GM19468 (cell line): ENCODE results near the gene EYS.

Experiments
- ATAC-seq: cut with Tn5 transposase; IDR thresholded peaks from one replicate; pipeline ENCODE4 v1.9.1; 2021; ENCODE audit warnings: mild to moderate bottlenecking, moderate library complexity, moderate number of reproducible peaks; ENCODE audit not compliant: unreplicated experiment; ENCODE audit errors: extremely low read depth

EYS gene

GRCh38 chr6:64782877-64783276 lies 924.1 kb downstream of the EYS start:
- ATAC-seq, result no peak

- no peak for ATAC-seq
Measured at GRCh38 chr6:64777941-64778785, 928.9 kb downstream of the EYS start.

- no peak for ATAC-seq
Measured at GRCh38 chr6:64776359-64776758, 930.7 kb downstream of the EYS start.

- no peak for ATAC-seq
Measured at GRCh38 chr6:64774881-64775280, 932.1 kb downstream of the EYS start.

GRCh38 chr6:64750910-64751309 lies 956.1 kb downstream of the EYS start:
- no peak for ATAC-seq

- no peak for ATAC-seq
Measured at GRCh38 chr6:64737418-64737817, 969.6 kb downstream of the EYS start.

GRCh38 chr6:64736421-64736950 lies 970.5 kb downstream of the EYS start:
- no peak for ATAC-seq

GRCh38 chr6:64733433-64733832 lies 973.6 kb downstream of the EYS start:
- ATAC-seq, result no peak

GRCh38 chr6:64732888-64733287 lies 974.1 kb downstream of the EYS start:
- ATAC-seq, result no peak

GRCh38 chr6:64729522-64729921 lies 977.5 kb downstream of the EYS start:
- ATAC-seq, result no peak

GRCh38 chr6:64727075-64727474 lies 980.0 kb downstream of the EYS start:
- ATAC-seq, result no peak

- ATAC-seq, result no peak
Measured at GRCh38 chr6:64724091-64724490, 982.9 kb downstream of the EYS start.

- ATAC-seq, result no peak
Measured at GRCh38 chr6:64723327-64724058, 983.5 kb downstream of the EYS start.

- no peak for ATAC-seq
Measured at GRCh38 chr6:64721865-64722264, 985.2 kb downstream of the EYS start.

GRCh38 chr6:64717281-64717680 lies 989.7 kb downstream of the EYS start:
- no peak for ATAC-seq

- no peak for ATAC-seq
Measured at GRCh38 chr6:64715624-64716023, 991.4 kb downstream of the EYS start.

GRCh38 chr6:64714073-64714472 lies 993.0 kb downstream of the EYS start:
- no peak for ATAC-seq

GRCh38 chr6:64713175-64713574 lies 993.9 kb downstream of the EYS start:
- ATAC-seq, result no peak

- ATAC-seq, result no peak
Measured at GRCh38 chr6:64712606-64713005, 994.4 kb downstream of the EYS start.

- no peak for ATAC-seq
Measured at GRCh38 chr6:64703922-64704321, 1003.1 kb downstream of the EYS start.

- ATAC-seq, result no peak
Measured at GRCh38 chr6:64696053-64696452, 1011.0 kb downstream of the EYS start.
